ENCODE measurements around the gene RTN4.
"Not testable (repeated sequence)": the region's sequence is repeated elsewhere in the genome, so short reads cannot be mapped to it uniquely, and the experiment has no call there.

The RTN4 gene

GRCh38 chr2:55063713-55064323 lies 13.6 kb upstream of the RTN4 start:
- no peak for DNase-seq (ENCODE audit: low spot score)

- DNase-seq (ENCODE audit: low spot score): no peak
Measured at GRCh38 chr2:55063226-55063625, 13.0 kb upstream of the RTN4 start.

DNA sequence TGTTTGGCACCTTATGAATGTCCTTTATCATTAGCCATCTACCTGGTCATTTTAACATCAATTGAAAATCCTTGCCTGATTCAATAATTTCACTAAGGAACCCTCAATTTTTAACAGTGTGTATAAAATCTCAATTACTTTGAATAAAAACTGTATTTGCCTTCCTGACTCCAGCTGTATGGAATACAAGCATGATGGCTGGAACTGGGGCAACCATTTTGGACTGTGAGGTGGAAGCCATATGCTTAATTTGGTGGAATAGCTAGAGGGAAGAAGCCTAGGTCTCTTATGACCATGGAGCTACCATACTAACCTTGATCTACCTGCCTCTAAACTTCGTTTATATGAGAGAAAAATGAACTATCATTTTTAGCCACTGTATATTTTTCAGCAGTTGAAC lies 12.5 kb upstream of the RTN4 start:
- DNase-seq (ENCODE audit: low spot score): no peak

DNA sequence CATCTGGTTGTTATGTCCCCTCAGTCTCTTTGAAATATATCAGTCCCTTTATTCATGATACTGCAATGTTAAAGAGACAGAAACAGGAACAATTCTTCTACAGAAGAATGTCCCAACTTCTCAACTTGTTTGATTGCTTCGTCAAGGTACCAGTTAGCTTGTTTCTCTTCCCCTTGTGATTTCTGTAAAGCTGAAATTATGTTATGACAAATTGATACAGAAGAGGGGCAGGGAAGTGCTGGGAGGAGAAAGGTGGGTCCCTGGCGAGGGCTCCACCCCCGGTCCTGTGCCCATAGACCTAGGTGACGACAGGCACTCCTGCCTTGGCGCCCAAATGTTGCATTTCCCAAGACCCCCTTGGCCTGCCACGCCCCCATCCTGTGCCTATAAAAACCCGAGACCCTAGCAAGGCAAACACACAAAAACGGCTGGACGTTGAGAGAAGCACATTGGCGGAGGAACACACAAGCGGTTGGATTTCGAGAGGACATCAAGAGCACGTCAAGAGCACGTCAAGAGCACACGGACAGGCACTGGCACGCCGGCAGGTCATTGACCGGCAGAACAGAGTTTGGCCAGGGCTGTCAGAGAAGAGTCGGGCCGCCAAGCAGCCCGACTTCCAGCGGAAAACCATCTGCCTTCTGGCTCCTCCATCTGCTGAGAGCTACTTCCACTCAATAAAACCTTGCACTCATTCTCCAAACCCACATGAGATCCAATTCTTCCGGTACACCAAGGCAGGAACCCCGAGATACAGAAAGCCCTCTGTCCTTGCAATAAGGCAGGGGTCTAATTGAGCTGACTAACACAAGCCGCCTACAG lies 11.5 kb upstream of the RTN4 start:
- no peak for DNase-seq (ENCODE audit: low spot score)

DNA sequence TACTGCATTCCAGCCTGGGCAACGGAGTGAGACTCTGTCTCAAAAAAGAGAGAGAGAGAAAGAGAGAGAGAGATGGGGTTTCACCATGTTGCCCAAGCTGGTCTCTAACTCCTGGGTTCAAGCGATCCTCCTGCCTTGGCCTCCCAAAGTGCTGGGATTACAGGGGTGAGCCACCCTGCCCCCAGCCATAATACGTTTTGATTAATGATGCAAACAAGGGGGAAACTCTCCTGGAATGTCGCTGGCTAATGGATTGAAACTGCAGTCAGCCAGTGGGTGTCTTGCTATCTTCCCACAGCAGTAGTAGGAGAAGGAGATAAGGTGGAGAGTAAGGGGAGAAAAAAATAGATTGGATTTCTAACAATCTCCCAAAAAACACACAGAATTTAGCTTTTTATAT lies 9.5 kb upstream of the RTN4 start:
- no peak for DNase-seq (ENCODE audit: low spot score)

- DNase-seq (ENCODE audit: low spot score): no peak
Measured at GRCh38 chr2:55057474-55057873, 7.2 kb upstream of the RTN4 start.

DNA sequence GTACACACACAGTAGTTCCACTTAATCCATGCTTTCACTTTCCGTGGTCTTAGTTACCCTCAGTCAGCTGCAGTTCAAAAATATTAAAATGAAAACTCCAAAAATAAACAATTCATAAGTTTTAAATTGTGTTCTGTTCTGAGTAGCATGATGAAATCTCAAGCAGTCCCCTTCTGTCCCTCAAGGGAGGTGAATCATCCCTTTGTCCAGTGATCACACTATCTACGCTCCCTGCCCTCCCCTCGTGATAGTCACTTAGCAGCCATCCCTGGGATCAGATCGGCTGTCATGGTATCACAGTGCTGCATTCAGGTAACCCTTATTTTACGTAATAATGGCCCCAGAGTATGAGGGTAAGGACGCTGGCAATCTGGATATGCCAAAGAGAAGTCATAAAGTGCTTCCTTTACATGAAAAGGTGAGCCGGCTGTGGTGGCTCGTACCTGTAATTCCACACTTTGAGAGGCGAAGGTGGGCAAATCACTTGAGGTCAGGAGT lies 5.8 kb upstream of the RTN4 start:
- peak; percentile 53 for DNase-seq (ENCODE audit: low spot score)

DNA sequence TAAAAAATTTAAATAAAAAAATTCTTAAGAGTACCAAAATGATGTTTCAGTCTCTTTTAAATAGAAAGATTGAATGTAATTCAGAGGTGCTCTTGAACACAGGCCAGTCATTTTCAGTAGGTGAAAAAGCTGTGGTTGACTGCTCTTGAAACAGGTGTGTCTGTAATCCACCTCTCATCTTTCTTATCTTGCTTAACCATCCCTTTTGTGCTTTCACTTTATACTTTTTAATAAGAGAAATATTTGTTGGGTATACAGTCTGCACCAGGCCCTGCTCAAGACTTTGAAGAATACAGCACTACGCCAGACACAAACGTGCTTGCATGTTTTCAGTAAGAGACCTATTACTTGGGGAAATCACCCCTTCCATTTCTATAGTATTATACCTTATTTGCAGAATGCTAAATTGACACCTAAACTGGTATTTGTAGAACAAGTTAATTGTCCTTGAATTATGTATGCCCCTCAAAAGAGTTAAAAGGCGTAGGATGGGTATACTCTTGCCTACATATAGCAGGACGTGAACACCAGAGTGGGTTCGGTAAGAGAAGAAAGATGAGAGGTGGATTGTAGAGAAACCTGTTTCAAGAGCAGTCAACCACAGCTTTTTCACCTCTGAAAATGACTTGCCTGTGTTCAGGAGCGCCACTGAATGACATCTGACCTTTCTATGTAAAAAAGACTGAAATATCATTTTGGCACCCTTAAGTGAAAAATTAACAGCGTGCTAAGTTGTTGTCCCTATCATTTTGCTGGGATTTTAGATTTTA lies 4.0 kb upstream of the RTN4 start:
- DNase-seq (ENCODE audit: low spot score): no peak

DNA sequence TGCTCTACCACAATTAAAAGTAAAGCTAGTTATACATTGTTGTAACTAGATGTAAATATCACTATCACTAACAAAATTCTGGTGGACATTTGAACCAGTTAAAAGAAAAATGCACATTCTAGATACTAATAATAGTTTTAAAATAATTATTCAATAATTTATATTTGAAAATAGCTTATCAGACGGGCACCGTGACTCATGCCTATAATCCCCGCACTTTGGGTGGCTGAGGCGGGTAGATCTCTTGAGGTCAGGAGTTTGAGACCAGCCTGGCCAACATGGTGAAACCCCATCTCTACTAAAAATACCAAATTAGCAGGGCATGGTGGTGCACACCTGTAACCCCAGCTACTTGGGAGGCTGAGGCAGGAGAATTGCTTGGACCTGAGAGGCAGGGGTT lies 3.0 kb upstream of the RTN4 start:
- not testable (repeated sequence) for DNase-seq (ENCODE audit: low spot score)

DNA sequence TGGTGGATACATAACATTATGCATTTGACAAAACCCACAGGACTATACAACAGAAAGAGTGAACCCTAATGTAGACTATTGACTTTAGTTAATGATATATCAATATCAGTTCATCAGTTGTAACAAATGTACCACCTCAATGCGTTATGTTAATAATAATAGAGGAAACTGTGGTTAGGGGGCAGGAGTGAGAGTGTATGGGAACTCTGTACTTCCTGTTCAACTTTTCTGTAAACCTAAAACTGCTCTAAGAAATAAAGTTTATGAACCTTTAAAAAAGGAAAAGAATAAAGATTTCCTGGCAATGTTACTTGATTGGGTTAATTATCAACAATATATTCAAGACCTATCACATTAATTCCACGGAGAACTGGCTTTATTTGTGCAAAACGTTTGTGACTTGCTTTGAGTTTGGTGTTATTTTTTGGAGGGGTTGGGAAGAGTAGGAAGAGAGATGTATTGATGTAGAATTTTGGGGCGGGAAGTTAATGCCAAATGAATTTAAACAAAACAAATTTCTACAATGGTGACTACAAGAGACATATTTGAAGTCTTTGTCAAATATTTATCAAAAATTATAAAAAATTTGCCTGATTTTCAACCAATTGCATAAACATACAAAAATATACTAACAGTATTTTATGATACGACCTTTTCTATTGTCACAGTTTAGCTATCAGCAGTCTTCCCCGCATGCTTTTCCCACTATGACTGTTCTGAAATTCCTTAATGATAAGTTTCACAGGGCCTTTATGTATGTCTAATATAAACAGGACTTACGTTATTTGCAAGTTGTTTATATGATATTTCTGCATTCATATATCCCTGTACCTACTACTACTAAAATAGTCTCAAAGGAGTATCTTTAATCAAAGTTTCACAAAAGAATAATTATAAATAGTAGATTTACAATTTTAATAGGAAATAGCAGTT lies 2.1 kb upstream of the RTN4 start:
- no peak for DNase-seq (ENCODE audit: low spot score)

GRCh38 chr2:55051026-55051866 lies 995 bp upstream of the RTN4 start:
- peak; percentile 92 for DNase-seq (ENCODE audit: low spot score)

- no peak for DNase-seq (ENCODE audit: low spot score)
Measured at GRCh38 chr2:55049821-55050099, 491 bp downstream of the RTN4 start.

DNA sequence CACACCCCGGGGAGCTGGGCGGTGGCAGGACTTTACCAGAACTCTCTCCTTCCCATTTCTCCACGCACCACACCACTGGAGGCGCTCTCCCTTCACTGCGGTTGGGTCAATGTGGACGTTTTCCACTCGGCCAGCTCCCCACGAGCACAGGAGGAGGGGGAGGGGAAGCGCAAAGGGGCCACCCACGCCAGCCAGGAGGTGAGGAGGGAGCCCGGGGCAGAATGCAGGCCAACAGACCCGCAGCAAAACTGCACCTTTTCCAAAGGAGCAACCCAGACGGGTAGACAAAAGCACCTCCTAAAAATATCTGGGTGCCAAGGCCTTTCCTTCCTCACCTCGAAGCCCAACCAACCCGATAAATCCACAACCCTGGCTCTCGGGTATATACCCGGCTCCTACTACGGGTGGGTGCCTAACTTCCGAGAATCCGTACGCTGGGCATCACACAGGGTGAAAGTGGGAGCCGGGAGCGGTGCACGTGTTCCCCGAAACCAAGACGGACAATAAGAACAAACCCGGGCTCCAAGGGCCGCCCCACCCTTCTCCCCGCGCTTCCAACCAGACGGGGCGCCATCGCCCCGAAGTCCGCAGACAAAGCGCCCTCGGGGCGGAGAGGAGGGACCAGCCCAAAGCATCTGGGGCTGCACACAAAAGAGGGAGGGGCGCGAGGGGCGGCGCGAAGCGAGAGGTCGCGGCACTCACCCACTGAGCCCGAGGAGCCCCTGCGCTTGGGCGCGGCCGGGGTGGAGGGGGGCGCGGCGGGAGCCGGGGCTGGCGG lies 1.0 kb downstream of the RTN4 start:
- peak; percentile 70 for DNase-seq (ENCODE audit: low spot score)

DNA sequence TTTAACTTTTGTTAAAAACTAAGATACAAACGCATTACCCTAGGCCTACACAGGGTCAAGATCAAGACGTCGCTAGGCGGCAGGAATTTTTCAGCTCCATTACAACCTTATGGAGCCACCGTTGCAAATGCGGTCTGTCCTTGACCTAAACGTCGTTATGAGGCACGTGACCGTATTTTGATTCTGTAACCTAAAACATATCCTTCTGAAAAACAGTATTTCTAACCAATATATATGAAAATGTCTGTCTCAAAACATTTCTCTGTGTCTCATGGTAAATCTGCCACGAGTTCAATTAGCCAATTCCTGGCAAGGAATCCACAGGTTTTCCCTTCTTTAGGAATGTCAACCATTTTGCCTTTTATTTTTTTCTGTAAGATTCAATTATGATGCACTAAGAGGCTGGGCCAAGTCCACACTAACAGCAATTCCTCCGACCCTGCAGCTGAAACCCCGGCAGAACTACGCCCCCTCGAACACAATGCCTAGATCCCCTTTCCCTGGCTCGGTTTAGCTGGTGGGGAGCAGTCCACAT lies 1.7 kb downstream of the RTN4 start:
- DNase-seq (ENCODE audit: low spot score): no peak

GRCh38 chr2:55047677-55048299 lies 2.5 kb downstream of the RTN4 start:
- DNase-seq (ENCODE audit: low spot score): no peak

- DNase-seq (ENCODE audit: low spot score): no peak
Measured at GRCh38 chr2:55045780-55046179, 4.5 kb downstream of the RTN4 start.

GRCh38 chr2:55043841-55044240 lies 6.4 kb downstream of the RTN4 start:
- no peak for DNase-seq (ENCODE audit: low spot score)

DNA sequence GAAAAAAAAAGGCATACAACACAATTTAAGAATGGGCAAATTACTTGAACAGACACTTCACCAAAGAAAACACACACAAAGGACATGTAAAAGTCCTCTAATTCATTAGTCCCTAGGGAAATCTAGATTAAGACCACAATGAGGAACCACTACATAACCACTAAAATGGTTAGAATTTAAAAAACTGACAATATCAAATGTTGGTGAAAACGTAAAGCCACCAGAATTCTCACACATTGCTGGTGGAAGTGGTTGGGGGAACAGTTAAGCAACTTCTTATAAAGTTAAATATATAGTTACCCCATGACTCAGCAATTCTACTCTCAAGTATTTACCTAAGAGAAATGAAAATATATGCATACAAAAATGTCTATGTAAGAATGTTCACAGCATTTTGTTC lies 11.8 kb downstream of the RTN4 start:
- DNase-seq (ENCODE audit: low spot score): no peak

DNA sequence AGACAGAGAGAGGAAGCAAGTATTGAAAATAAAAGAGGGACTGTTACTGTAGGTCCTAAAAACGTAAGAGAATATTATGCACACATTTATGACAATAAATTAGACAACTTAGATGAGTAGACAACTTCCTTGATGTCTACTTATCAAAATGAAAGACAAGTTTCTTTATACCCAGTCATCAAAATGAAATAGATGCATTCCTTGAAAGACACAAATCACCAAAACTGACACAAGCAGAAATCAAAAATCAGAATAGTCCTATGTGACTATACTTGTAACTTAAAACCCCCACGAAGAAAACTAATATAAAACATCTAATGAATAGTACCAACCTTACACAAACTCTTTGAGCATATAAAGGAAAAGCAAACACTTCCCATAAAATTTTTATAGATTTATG lies 14.5 kb downstream of the RTN4 start:
- DNase-seq (ENCODE audit: low spot score): no peak

DNA sequence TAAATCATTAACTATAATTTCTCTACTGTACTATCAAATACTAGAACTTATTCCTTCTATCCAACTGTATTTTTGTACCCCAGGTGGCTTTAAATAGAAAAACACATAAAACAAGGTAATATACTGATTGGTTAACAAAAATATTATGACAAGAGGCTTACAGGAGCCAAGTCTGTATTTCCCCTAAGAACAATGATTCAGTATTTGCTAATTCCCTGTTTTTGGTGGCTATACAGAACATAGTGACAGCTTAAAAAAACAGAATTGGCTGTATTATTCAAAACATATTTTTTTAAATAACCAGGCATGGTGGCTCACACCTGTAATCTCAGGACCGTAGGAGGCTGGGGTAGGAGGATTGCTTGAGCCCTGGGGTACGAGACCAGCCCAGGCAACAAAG lies 16.3 kb downstream of the RTN4 start:
- no peak for DNase-seq (ENCODE audit: low spot score)
